ENCODE results near the gene OSBPL9.
A peak's percentile ranks its signal among the peaks of the same experiment; 100 is the strongest.
"Not testable (repeated sequence)": the region's sequence is repeated elsewhere in the genome, so short reads cannot be mapped to it uniquely, and the experiment has no call there.

OSBPL9 gene

GRCh38 chr1:51639694-51640093 is 22.8 kb downstream of the OSBPL9 start:
- DNase-seq: no peak

GRCh38 chr1:51641096-51641495 is 24.2 kb downstream of the OSBPL9 start:
- DNase-seq: no peak

GRCh38 chr1:51642739-51643142 is 25.8 kb downstream of the OSBPL9 start:
- DNase-seq: no peak

GRCh38 chr1:51643362-51643761 is 26.5 kb downstream of the OSBPL9 start:
- no peak for DNase-seq

- DNase-seq: no peak
Measured at GRCh38 chr1:51644020-51644419, 27.1 kb downstream of the OSBPL9 start.

- no peak for DNase-seq
Measured at GRCh38 chr1:51644533-51645197, 27.8 kb downstream of the OSBPL9 start.

GRCh38 chr1:51646592-51646991 is 29.7 kb downstream of the OSBPL9 start:
- DNase-seq: not testable (repeated sequence)

- peak; percentile 56 to 59 for DNase-seq
Measured at GRCh38 chr1:51648180-51649109, 31.6 kb downstream of the OSBPL9 start.

GRCh38 chr1:51649593-51650091 is 32.8 kb downstream of the OSBPL9 start:
- no peak for DNase-seq

- DNase-seq: no peak
Measured at GRCh38 chr1:51650198-51650597, 33.3 kb downstream of the OSBPL9 start.

- DNase-seq: no peak
Measured at GRCh38 chr1:51651552-51651942, 34.7 kb downstream of the OSBPL9 start.

GRCh38 chr1:51652599-51652998 is 35.7 kb downstream of the OSBPL9 start:
- no peak for DNase-seq

- no peak for DNase-seq
Measured at GRCh38 chr1:51653127-51653526, 36.2 kb downstream of the OSBPL9 start.

GRCh38 chr1:51654000-51654399 is 37.1 kb downstream of the OSBPL9 start:
- DNase-seq: no peak

- no peak for DNase-seq
Measured at GRCh38 chr1:51656374-51656773, 39.5 kb downstream of the OSBPL9 start.

GRCh38 chr1:51660580-51660979 is 43.7 kb downstream of the OSBPL9 start:
- DNase-seq: no peak

GRCh38 chr1:51661081-51661518 is 44.2 kb downstream of the OSBPL9 start:
- no peak for DNase-seq

- no peak for DNase-seq
Measured at GRCh38 chr1:51663105-51663504, 46.2 kb downstream of the OSBPL9 start.

GRCh38 chr1:51663721-51664120 is 46.8 kb downstream of the OSBPL9 start:
- DNase-seq: no peak

- no peak for DNase-seq
Measured at GRCh38 chr1:51664421-51665240, 47.7 kb downstream of the OSBPL9 start.

GRCh38 chr1:51666478-51666877 is 49.6 kb downstream of the OSBPL9 start:
- peak; percentile 29 to 41 for DNase-seq

- no peak for DNase-seq
Measured at GRCh38 chr1:51667561-51667960, 50.7 kb downstream of the OSBPL9 start.

- no peak for DNase-seq
Measured at GRCh38 chr1:51669272-51669671, 52.4 kb downstream of the OSBPL9 start.
